MM.1S (cell line): ENCODE measurements around the gene ORC5.

Experiments
- DNase-seq: peaks from one replicate; pipeline ENCODE4 v3.0.0-alpha.2; 2015
- H2AFZ ChIP-seq: fragments of 300-600 bp; sonication (generic); 2 replicates; pipeline ENCODE4 v1.6.0; 2016; ENCODE audit warnings: antibody characterized with exemption, low read length
- H3F3A ChIP-seq: fragments of 300-600 bp; sonication (generic); 2 replicates; pipeline ENCODE4 v1.6.1; 2016; ENCODE audit warnings: mild to moderate bottlenecking, antibody characterized with exemption, low read length, moderate library complexity, mixed read lengths; ENCODE audit not compliant: insufficient read depth
- H3K27ac ChIP-seq: fragments of 300-600 bp; sonication (generic); 2 replicates; pipeline ENCODE4 v1.5.1; 2016; ENCODE audit warnings: mild to moderate bottlenecking, low read length
- H3K27me3 ChIP-seq: fragments of 300-600 bp; sonication (generic); replicated peaks from 2 replicates; pipeline ENCODE4 v1.6.0; 2016; ENCODE audit warnings: low read length; ENCODE audit not compliant: insufficient read depth
- H3K36me3 ChIP-seq: fragments of 300-600 bp; sonication (generic); replicated peaks from 2 replicates; pipeline ENCODE4 v1.6.1; 2016; ENCODE audit warnings: mild to moderate bottlenecking, low read length, mixed read lengths; ENCODE audit not compliant: insufficient read depth
- H3K4me1 ChIP-seq: fragments of 300-600 bp; sonication (generic); 2 replicates; pipeline ENCODE4 v1.6.1; 2016; ENCODE audit warnings: low read length, mixed read lengths
- H3K4me2 ChIP-seq: fragments of 300-600 bp; sonication (generic); 2 replicates; pipeline ENCODE4 v1.6.0; 2016; ENCODE audit warnings: low read depth, low read length
- H3K4me3 ChIP-seq: fragments of 300-600 bp; sonication (generic); 2 replicates; pipeline ENCODE4 v1.5.1; 2016; ENCODE audit warnings: low read length, mixed read lengths
- H3K79me2 ChIP-seq: fragments of 300-600 bp; sonication (generic); 2 replicates; pipeline ENCODE4 v1.6.1; 2016; ENCODE audit warnings: mixed run types, low read length, mixed read lengths
- H3K9ac ChIP-seq: fragments of 300-600 bp; sonication (generic); 2 replicates; pipeline ENCODE4 v1.6.1; 2016; ENCODE audit warnings: low read length, mixed read lengths
- H3K9me2 ChIP-seq: fragments of 300-600 bp; sonication (generic); replicated peaks from 2 replicates; pipeline ENCODE4 v1.6.1; 2016; ENCODE audit warnings: mild to moderate bottlenecking, low read length, mixed read lengths; ENCODE audit not compliant: insufficient read depth
- H3K9me3 ChIP-seq: fragments of 300-600 bp; sonication (generic); replicated peaks from 2 replicates; pipeline ENCODE4 v1.6.1; 2016; ENCODE audit warnings: mild to moderate bottlenecking, low read length, mixed read lengths; ENCODE audit not compliant: insufficient read depth
- H4K20me1 ChIP-seq: fragments of 300-600 bp; sonication (generic); 2 replicates; pipeline ENCODE4 v1.6.1; 2016; ENCODE audit warnings: mild to moderate bottlenecking, low read length, moderate library complexity, mixed read lengths; ENCODE audit not compliant: insufficient read depth
- EZH2 ChIP-seq: fragments of 300-600 bp; sonication (generic); optimal IDR thresholded peaks from 2 replicates; pipeline ENCODE3; 2017; ENCODE audit warnings: low read depth, mild to moderate bottlenecking, antibody characterized with exemption, low read length, mixed read lengths
- EZH2phosphoT487 ChIP-seq: fragments of 300-600 bp; sonication (generic); IDR thresholded peaks from 2 replicates; pipeline ENCODE4 v1.6.1; 2018; ENCODE audit warnings: antibody characterized with exemption, low read length
- TF ChIP-seq, protein P1 (sequence below): fragments of 300-600 bp; sonication (generic); IDR thresholded peaks from 2 replicates; pipeline ENCODE4 v1.5.1; 2016; ENCODE audit warnings: antibody characterized with exemption, low read length, mixed read lengths

ORC5 gene

DNA sequence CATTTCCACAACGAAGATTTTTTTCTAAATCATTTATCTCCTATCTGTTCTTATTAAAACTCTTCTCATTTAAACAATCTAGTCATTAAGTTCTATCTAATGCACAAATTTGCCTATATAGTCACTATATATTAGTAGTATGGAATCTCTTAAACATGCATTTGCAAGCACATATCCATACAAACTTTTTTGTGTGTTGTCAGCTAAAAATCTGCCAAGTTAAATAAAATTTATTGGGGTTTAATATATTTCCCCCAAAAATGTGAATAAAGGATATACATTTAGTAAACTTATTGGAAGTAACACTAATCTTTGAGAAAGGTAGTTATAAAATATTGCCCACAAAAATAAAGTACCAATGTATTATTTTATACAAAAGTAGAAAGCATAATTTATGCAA lies 55.3 kb downstream of the ORC5 start:
- no peak for TF ChIP-seq EZH2phosphoT487
- TF ChIP-seq EZH2, result no peak
- TF ChIP-seq, protein P1, sequence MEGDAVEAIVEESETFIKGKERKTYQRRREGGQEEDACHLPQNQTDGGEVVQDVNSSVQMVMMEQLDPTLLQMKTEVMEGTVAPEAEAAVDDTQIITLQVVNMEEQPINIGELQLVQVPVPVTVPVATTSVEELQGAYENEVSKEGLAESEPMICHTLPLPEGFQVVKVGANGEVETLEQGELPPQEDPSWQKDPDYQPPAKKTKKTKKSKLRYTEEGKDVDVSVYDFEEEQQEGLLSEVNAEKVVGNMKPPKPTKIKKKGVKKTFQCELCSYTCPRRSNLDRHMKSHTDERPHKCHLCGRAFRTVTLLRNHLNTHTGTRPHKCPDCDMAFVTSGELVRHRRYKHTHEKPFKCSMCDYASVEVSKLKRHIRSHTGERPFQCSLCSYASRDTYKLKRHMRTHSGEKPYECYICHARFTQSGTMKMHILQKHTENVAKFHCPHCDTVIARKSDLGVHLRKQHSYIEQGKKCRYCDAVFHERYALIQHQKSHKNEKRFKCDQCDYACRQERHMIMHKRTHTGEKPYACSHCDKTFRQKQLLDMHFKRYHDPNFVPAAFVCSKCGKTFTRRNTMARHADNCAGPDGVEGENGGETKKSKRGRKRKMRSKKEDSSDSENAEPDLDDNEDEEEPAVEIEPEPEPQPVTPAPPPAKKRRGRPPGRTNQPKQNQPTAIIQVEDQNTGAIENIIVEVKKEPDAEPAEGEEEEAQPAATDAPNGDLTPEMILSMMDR, result no peak
- Histone ChIP-seq H3K36me3 (no peaks in the 10 kb centered on the region; the same call in 1 of the 2 replicates), H3K4me2 (no peak overlapping the region), H3K27ac (no peak overlapping the region), H3K9me3 (no peaks in the 10 kb centered on the region), H3F3A (no peaks in the 10 kb centered on the region), H4K20me1 (no peaks in the 10 kb centered on the region), H3K9ac (no peak overlapping the region), H3K4me1 (no peaks in the 10 kb centered on the region), H3K27me3 (no peaks in the 10 kb centered on the region), H2AFZ (no peak overlapping the region), H3K79me2 (no peaks in the 10 kb centered on the region), H3K4me3 (no peak overlapping the region), H3K9me2 (no peaks in the 10 kb centered on the region)
- no peak for DNase-seq

DNA sequence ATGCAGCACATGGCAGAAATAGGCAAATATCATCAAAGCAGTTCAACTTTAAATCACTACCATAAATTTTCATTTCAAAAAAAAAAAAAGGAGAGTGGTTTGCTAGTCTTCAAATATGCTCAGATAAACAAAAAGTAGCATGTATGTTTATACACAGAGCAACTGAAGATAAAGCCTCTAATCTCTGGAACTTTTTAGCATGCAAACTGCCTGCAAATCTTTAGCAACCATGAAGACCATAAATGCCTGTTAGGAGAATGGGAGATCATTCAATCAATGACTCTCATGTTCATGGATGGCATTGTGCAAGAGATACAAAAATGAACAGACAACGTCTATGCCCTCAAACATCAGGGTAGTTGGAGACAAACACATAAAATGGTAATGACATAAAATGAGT lies 57.3 kb downstream of the ORC5 start:
- TF ChIP-seq, protein P1, result no peak
- TF ChIP-seq EZH2phosphoT487, result no peak
- no peak for TF ChIP-seq EZH2
- H3K79me2 ChIP-seq, result no peaks in the 10 kb centered on the region

DNA sequence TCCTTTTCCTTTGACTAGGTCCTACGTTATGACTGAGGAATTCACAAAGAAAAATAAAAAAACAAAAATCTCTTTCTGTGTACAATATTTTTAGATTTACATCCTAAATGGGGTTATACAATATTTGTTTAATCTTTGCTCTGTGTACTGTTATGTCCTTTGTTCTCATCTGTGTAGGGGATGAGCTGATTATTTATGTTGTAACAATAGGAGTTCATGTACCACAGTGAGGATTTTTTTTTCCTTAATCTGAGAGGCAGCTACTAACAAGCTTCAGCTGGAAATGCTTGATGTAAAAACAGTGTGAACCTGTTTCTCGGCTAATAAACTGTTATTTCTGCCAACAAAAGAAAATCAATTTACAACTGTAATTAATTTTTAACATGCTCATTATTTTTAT lies 58.0 kb downstream of the ORC5 start:
- no peak overlapping the region for H3K27ac ChIP-seq
- H3K9me3 ChIP-seq, result no peaks in the 10 kb centered on the region
- H3K4me3 ChIP-seq, result no peak overlapping the region
- no peaks in the 10 kb centered on the region for H4K20me1 ChIP-seq
- H2AFZ ChIP-seq, result no peak overlapping the region
- TF ChIP-seq EZH2 (no peak), EZH2phosphoT487 (no peak)
- TF ChIP-seq, protein P1, result no peak
- no peaks in the 10 kb centered on the region; the same call in 1 of the 2 replicates for H3K36me3 ChIP-seq
- H3K4me1 ChIP-seq, result no peaks in the 10 kb centered on the region
- no peaks in the 10 kb centered on the region for H3K79me2 ChIP-seq
- DNase-seq, result no peak
- H3K4me2 ChIP-seq, result no peak overlapping the region
- H3K9ac ChIP-seq, result no peak overlapping the region
- no peaks in the 10 kb centered on the region for H3K27me3 ChIP-seq
- no peaks in the 10 kb centered on the region for H3F3A ChIP-seq
- no peaks in the 10 kb centered on the region for H3K9me2 ChIP-seq

More for the DNA sequence above, 57.3 kb downstream of the ORC5 start:
- H3K4me3 ChIP-seq, result no peak overlapping the region
- no peak for DNase-seq
- no peaks in the 10 kb centered on the region for H3K9me2 ChIP-seq
- H3K27me3 ChIP-seq, result no peaks in the 10 kb centered on the region
- no peaks in the 10 kb centered on the region for H3K4me1 ChIP-seq
- H3K9me3 ChIP-seq, result no peaks in the 10 kb centered on the region
- H4K20me1 ChIP-seq, result no peaks in the 10 kb centered on the region
- H3K36me3 ChIP-seq, result no peaks in the 10 kb centered on the region; the same call in 1 of the 2 replicates
- H3F3A ChIP-seq, result no peaks in the 10 kb centered on the region
- H3K4me2 ChIP-seq, result no peak overlapping the region
- H2AFZ ChIP-seq, result no peak overlapping the region
- H3K9ac ChIP-seq, result no peak overlapping the region
- no peak overlapping the region for H3K27ac ChIP-seq
